ENCODE measurements around the gene SNRPD3. TPM values are rescaled to one million over a fixed set of nuclear protein-coding genes. Genes with fewer than 3 reads are reported as not detected.
"Not testable (repeated sequence)": the region's sequence is repeated elsewhere in the genome, so short reads cannot be mapped to it uniquely, and the experiment has no call there.

Gene SNRPD3
- total RNA-seq, 1 donor from 2014 or later: 37.7 TPM

DNA sequence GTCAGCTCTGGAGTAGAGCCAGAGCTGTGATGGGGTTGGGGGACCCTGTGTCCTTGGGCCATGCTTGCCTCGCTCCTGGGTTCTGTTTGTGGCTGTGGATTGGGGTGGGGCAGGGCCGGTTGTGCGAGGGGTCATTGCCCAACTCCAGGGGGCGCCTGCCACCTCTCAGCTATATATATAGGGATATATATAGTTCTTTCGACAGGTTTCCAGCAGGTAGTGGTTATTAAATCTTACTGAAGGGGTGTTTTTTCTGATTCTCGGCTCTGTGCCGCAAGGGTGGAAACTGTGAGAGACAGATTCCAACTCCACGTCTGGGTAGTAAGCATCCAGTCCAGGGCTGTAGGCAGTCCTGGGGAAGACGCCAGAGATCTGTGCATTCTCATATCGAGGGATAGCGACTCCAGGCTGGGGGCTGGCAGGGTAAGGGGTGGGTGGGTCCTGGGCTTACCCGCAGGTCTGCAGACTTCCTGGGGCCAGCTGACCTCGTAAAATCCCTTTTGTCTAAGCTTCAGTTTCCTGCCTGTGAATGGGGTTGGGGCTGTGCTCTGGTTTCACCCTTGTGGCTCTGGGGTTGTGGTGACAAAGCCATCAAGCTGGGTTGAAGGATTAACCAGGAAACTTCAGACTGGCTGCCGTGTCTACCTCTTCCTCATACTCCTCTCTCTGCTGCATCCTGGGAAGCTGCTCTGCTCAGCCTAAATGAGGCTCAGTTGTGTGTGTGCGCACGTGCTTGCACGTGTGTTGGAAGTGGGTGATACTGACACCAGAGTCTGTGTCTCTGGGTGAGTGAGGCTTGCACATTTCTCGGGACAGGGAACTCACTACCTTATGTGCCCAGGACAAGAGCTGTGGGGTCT is 48.2 kb downstream of the SNRPD3 start:
- peak; percentile 34 for ATAC-seq
- DNase-seq (ENCODE audit: low spot score): not testable (repeated sequence)

DNA sequence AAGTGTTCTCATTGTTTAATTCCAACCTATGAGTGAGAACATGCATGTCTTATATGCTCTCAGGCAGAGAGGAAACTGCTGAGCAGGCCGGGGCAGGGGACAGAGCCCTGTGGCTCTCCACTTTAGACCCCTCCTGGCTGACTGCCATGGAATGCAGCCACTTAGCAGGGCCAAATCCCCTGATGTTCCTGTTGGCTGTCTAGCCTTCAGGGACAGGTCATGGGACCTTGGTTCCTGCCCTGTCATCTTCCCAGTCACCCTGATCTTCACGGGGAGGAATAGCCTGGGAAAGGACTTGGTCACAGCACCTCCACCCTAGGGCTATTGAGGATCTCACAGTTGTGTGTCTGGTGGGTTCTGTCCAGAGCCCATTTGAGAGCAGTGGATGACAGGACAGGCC is 50.5 kb downstream of the SNRPD3 start:
- not testable (repeated sequence) for ATAC-seq; DNase-seq (ENCODE audit: low spot score)

DNA sequence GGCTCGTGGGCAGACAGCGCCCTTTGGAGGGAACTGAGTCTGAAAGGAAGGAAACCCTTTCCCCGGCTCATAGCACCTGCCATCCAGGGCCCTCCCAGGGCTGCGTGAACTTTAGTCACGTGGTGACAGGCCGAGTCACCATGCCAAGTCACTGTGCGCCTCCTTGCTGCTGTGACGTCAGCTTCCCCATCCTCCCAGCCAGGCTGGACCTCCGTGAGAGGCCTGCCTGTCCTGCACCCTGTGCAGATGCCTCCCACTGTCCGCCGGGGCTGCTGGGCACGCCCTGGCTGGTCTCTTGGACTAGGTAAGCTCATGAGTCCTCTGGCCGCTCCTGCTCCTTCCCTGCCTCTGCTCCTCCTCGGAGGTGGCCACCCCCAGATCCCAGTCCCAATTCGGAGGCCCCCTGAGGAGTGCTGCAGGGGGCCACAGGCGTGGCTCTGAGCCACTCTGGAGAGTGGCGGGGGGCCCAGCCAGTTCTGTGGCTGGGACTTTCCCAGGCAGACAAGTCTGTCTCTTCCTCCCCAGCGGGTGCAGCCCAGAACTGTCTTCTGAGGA is 51.7 kb downstream of the SNRPD3 start:
- ATAC-seq: peak; percentile 44
- not testable (repeated sequence) for DNase-seq (ENCODE audit: low spot score)

DNA sequence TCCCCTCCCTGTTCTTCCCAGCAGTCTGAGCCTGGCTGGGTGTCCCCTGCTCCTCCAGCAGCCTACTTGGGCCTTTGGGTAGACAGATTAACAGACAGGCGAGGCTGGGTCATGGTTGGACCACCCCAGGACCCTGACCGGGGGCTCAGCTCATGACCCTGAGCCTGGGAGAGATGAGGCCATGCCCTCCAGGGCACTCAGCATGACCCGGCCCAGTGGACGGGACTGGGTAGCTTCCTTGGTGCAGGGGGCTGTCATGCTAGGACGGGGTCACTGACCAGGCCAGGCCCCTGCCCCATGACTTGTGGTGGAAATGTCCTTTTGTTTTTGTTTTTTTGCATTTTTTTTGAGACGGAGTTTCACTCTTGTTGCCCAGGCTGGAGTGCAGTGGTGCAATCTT is 52.5 kb downstream of the SNRPD3 start:
- not testable (repeated sequence) for ATAC-seq; DNase-seq (ENCODE audit: low spot score)

DNA sequence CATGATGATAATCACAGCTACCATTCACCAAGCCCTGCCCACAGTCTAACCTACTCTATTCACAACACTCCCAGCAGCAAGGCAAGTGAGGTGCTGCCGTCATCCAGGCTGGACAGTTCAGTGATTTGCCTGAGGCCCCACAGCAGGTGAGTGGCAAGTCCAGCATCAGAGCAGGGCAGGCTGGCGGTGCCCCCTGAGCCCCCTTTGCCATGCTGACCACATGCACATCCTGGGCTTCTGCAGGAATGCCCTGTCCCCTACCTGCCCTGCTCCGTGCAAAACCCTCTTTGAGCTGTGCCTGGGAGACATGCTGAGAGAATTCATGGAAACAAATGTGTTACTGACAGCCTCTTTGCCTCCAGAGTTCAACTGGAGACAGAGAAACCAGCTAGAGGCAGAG is 54.1 kb downstream of the SNRPD3 start:
- DNase-seq (ENCODE audit: low spot score); ATAC-seq: not testable (repeated sequence)

DNA sequence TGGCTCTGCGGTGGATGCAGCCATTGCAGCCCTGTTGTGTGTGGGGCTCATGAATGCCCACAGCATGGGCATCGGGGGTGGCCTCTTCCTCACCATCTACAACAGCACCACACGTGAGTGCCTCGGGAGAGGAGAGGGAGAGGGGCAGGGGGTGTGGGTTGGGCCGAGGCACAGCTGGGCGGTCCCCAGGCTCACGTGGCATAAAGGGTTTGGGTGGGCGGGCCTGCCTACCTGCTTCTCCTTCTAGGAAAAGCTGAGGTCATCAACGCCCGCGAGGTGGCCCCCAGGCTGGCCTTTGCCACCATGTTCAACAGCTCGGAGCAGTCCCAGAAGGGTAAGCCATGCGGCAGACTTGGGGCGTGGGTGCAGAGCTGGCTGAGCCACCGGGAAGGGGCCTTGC is 59.0 kb downstream of the SNRPD3 start:
- DNase-seq (ENCODE audit: low spot score); ATAC-seq: not testable (repeated sequence)

DNA sequence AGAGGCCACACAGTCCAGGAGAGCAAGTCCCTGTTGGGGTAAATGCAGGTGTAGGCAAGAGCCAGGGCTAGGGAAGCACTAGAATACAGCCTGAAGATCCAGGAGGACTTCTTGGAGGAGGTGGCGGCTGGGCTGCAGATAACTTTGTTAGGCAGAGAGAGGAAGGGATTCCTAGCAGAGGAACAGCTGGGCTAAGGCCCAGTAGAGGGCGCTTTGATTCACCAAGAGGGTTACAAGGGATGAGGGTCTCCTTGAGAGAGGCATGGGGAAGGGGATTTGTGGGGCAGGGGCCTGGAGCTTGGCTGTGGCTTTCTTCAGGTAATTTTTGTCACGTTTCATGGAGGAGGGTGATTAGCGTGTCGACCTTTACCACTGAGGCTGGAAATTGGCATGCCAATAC is 65.4 kb downstream of the SNRPD3 start:
- DNase-seq (ENCODE audit: low spot score); ATAC-seq: not testable (repeated sequence)

DNA sequence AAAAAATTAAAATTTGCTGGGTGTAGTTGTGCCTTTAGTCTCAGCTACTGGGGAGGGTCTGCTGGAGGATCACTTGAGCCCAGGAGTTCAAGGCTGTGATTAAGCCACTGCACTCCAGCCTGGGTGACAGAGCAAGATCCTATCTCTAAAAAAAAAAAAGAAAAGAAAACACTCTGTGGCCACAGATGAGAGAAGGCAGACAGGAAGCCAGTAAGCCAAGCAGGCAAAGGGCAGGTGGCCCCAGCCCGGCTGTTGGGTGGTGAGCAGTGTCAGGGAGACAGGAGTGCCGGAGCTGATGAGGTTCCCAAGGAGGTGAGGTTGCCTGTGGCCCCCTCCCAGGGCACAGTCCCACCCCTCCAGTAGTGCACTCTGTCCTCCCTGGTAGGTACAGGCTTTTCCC is 66.8 kb downstream of the SNRPD3 start:
- not testable (repeated sequence) for ATAC-seq; DNase-seq (ENCODE audit: low spot score)

Other genes starting within 250 kb of the SNRPD3 start
- 4.1 TPM for gene ADORA2A, start 128.4 kb upstream of the SNRPD3 start, total RNA-seq
- 184 TPM for gene UPB1, start 60.7 kb upstream of the SNRPD3 start, total RNA-seq
- 192 TPM for gene GUCD1, start 861 bp upstream of the SNRPD3 start, total RNA-seq
- gene LRRC75B, start 37.1 kb downstream of the SNRPD3 start, total RNA-seq: 37.7 TPM
- 166 TPM for gene GGT1, start 47.2 kb downstream of the SNRPD3 start, total RNA-seq
- gene PIWIL3, start 218.7 kb downstream of the SNRPD3 start, total RNA-seq: not detected